Measurements from ENCODE around the gene COPS3. TPM values are rescaled to one million over a fixed set of nuclear protein-coding genes. Genes with fewer than 3 reads are reported as not detected.

The COPS3 gene
- total and polyA plus RNA-seq, 9 of the 15 experiments (the other 6 are each of a cell fraction or from before 2014, with no cell fraction given): 92.4 to 295 (median 167) TPM

- ATAC-seq (no peak), DNase-seq (ENCODE audit: extremely low read depth in 1 of 4, low spot score in 3 of 4) (no peak), FAIRE-seq (no peak)
- ChIA-PET POLR2A (interaction anchor here (0.8 kb wide), 1 partner anchor 14 kb away, joined by 4 read pairs; no protein-coding TSS in a partner anchor), CTCF (ENCODE audit: low intra/inter-chr PET ratio) (no interaction called here)
- H3K36me3 ChIP-seq (ENCODE audit: control insufficient read depth, insufficient read depth, low read length): peaks cover 77% of the 10 kb centered on the region
- no peaks in the 10 kb centered on the region for H3K9me1 ChIP-seq (ENCODE audit: control insufficient read depth, insufficient read depth, low read length)
- H3K79me2 ChIP-seq (ENCODE audit: control insufficient read depth, insufficient read depth, low read length): no peaks in the 10 kb centered on the region; the same call in 2 of the 3 replicates
- WGBS (ENCODE audit: insufficient coverage, low coverage, missing lambda C conversion rate): 84% methylated on average over 6 of the region's 7 CpGs
- H3K9me3 ChIP-seq (replicated peaks; ENCODE audit: control insufficient read depth, insufficient read depth, low read depth, low read length): no peaks in the 10 kb centered on the region
- no peak overlapping the region for H3K27ac ChIP-seq (ENCODE audit: extremely low read depth, low read depth, low read length)
- intact Hi-C loops (cut with micrococcal nuclease): no loop called here
- in situ Hi-C loops (cut with MboI): no loop called here
- no peak overlapping the region for H3K9ac ChIP-seq (ENCODE audit: insufficient read depth in 1 of 2, low read depth in 2 of 2, low read length in 2 of 2)
- no peaks in the 10 kb centered on the region for H4K20me1 ChIP-seq (replicated peaks; ENCODE audit: control insufficient read depth, insufficient read depth, low read length)
- no peak overlapping the region for H2AFZ ChIP-seq (ENCODE audit: low read depth, low read length)
- no TSS peak for BruUV-seq (replicated peaks)
- no peak overlapping the region for H3K4me3 ChIP-seq
- TF ChIP-seq LEF1 (IDR thresholded peaks at IDR 0.05) (no peak), CBFA2T2 (conservative IDR thresholded peaks at IDR 0.05) (no peak), RBBP5 (IDR thresholded peaks at IDR 0.05; ENCODE audit: borderline replicate concordance, insufficient read depth, low read length, poor library complexity, severe bottlenecking) (no peak), ZEB2 (IDR thresholded peaks at IDR 0.05) (no peak), KLF13 (tag; IDR thresholded peaks at IDR 0.05; ENCODE audit: borderline replicate concordance, low read depth) (no peak), HMG20A (CRISPR knock-in tag; conservative IDR thresholded peaks at IDR 0.05) (no peak), TRIM24 (IDR thresholded peaks at IDR 0.05) (no peak), RBM39 (optimal IDR thresholded peaks at IDR 0.05; ENCODE audit: low read depth, low read length) (no peak), EHMT2 (IDR thresholded peaks at IDR 0.05) (no peak), HEY1 (CRISPR knock-in tag; IDR thresholded peaks at IDR 0.05; ENCODE audit: borderline replicate concordance) (no peak), ESRRA (IDR thresholded peaks at IDR 0.05; ENCODE audit: borderline replicate concordance, low read depth) (no peak)
- no peak overlapping the region for H3K4me2 ChIP-seq (ENCODE audit: insufficient read depth, low read length)
- peaks cover 0 to 5% of the 10 kb centered on the region in 2 experiments; a peak in 3 of 5 replicates for H3K4me1 ChIP-seq (replicated peaks in 1 of 2; ENCODE audit: control insufficient read depth in 2 of 2, insufficient read depth in 2 of 2, low read length in 2 of 2)
- H3K27me3 ChIP-seq (ENCODE audit: control insufficient read depth in 2 of 2, insufficient read depth in 2 of 2, low read length in 2 of 2): no peaks in the 10 kb centered on the region
Observed at GRCh38 chr17:17258011-17258410, 23.0 kb downstream of the COPS3 start.

Measured in K562 (cell line).